HG03066 (cell line): ENCODE measurements around the gene WDR43.

Source experiments
- ATAC-seq: cut with Tn5 transposase; IDR thresholded peaks from one replicate; pipeline ENCODE4 v1.9.1; 2021; ENCODE audit warnings: low read depth; ENCODE audit not compliant: unreplicated experiment

The WDR43 gene

DNA sequence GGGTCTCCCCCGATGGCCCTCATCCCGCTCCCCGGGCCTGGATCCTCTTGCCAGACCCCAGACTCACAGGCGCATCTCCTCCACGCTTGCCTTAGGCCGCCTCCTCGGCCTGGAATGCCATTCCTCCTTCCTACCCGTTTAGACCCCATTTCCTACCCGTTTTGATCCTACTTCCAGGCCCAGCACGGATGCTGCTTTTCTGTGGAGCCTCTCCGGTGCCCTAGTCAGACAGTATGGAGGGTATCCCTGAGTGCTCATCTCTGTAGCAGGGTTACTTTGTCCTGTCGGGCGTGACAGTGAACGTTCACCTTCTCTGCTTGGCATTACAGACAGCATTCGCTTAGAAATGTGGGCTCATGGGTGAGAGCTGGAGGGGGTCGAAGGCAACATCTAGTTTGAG is 96.0 kb downstream of the WDR43 start:
- ATAC-seq: no peak

GRCh38 chr2:28991021-28991420 is 96.6 kb downstream of the WDR43 start:
- ATAC-seq: no peak

GRCh38 chr2:28991460-28991859 is 97.0 kb downstream of the WDR43 start:
- no peak for ATAC-seq

GRCh38 chr2:28993206-28993960 is 98.9 kb downstream of the WDR43 start:
- no peak for ATAC-seq

GRCh38 chr2:28994074-28994473 is 99.6 kb downstream of the WDR43 start:
- no peak for ATAC-seq

- ATAC-seq: no peak
These were observed 100.2 kb downstream of the WDR43 start for GRCh38 chr2:28994679-28995078.

DNA sequence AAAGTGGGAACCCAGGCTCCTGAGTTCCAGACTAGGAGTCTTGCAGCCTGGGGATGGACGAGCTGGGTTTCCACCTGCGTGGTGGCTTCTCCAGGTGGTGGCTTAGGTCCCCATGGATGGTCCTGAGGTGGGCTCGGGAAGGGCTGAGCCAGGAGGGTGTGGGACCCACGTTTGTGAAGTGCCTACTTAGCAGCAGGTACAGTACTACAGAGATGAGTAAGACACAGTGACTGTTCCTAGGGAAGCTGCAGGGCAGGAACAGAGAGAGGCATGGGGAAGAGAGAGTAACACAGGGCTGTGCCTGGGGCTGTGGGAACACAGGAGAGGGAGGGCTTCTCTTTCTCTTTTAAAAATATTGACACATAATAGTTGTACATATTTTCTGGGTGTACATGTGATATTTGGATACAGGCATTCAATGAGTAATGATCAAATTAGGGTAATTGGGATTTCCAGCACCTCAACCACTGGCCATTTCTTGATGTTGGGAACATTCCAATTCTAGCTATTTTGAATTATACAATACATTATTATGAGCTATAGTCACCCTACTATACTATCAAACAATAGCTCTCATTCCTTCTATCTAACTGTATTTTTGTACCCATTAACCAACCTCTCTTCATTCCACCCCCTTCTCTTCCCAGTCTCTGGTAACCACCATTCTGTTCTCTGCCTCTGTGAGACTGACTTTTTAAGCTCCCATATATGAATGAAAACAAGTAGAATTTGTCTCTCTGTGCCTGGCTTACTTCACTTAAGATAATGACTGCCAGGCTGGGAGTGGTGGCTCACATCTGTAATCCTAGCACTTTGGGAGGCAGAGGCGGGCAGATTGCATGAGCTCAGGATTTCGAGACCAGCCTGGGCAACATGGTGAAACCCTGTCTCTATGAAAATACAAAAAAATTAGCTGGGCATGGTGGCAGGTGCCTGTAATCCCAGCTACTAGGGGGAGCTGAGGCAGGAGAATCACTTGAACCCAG is 101.6 kb downstream of the WDR43 start:
- ATAC-seq: no peak

DNA sequence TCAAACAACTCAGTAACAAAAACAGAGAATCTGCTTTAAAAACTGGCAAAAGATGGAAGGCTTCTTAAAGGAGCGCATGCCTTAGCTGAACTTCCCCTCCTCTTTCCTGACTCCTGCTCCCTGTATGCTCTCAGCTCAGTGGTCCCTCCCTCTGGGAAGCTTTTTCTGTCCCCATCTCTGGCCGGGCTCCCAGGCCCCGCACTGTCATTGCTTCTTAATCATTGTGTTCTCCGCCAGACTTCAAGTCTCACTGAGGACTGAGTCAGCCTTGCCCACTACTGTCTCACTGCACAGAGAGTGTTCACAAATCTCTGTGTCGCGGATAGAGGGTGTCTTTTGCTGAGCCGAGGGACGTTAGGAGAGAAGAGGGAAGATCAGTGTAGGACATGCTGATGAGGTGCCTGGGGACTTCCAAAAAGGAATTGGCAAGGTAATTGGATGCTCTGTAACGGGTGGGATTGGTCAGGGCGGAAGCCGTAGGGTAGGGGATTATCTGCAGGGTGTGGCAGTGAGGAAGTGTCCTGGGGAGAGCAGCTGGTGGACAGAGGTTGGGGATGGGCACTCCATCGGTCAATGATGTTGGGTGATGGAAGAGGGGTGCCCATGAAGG is 102.9 kb downstream of the WDR43 start:
- ATAC-seq: no peak
